HepG2 (cell line): ENCODE results near the gene ZBTB47. TPM values are rescaled to one million over a fixed set of nuclear protein-coding genes. Genes with fewer than 3 reads are reported as not detected.
A peak's percentile ranks its signal among the peaks of the same experiment; 100 is the strongest.

Experiments
- AGO1 ChIP-seq: fragments of 200-400 bp; formaldehyde crosslinking; IDR thresholded peaks from 2 replicates; pipeline ENCODE4 v1.6.1; 2017; ENCODE audit warnings: mild to moderate bottlenecking, low read depth, low read length, moderate library complexity; ENCODE audit not compliant: poor library complexity, severe bottlenecking
- BCL6 ChIP-seq: IDR thresholded peaks from 2 replicates; pipeline ENCODE4 v1.6.1; 2016; ENCODE audit warnings: missing genetic modification reagents, missing compliant biosample characterization
- ELF3 ChIP-seq: IDR thresholded peaks from 2 replicates; pipeline ENCODE4 v1.6.1; 2016; ENCODE audit warnings: missing genetic modification reagents, missing compliant biosample characterization
- KDM5B ChIP-seq: sonication (generic); formaldehyde crosslinking; IDR thresholded peaks from 2 replicates; pipeline ENCODE4 v1.4.0; 2020; ENCODE audit warnings: missing genetic modification reagents, mild to moderate bottlenecking, borderline replicate concordance
- MTA1 ChIP-seq: sonication (generic); formaldehyde crosslinking; IDR thresholded peaks from 2 replicates; pipeline ENCODE4 v1.4.0; 2020; ENCODE audit warnings: missing genetic modification reagents, mild to moderate bottlenecking, borderline replicate concordance
- NBN ChIP-seq: fragments of 450-650 bp; conservative IDR thresholded peaks from 2 replicates; pipeline ENCODE4 v1.6.1; 2017
- NFE2L1 ChIP-seq: sonication (generic); formaldehyde crosslinking; IDR thresholded peaks from 2 replicates; pipeline ENCODE4 v1.4.0; 2020; ENCODE audit warnings: missing genetic modification reagents, mild to moderate bottlenecking, borderline replicate concordance
- PITX1 ChIP-seq: sonication (generic); formaldehyde crosslinking; IDR thresholded peaks from 2 replicates; pipeline ENCODE4 v1.5.1; 2020; ENCODE audit warnings: mild to moderate bottlenecking, missing genetic modification reagents
- SMAD3 ChIP-seq: sonication (generic); formaldehyde crosslinking; IDR thresholded peaks from 2 replicates; pipeline ENCODE4 v1.4.0; 2020; ENCODE audit warnings: missing genetic modification reagents
- ZIK1 ChIP-seq: sonication (generic); formaldehyde crosslinking; IDR thresholded peaks from 2 replicates; pipeline ENCODE4 v1.5.0; 2020; ENCODE audit warnings: mild to moderate bottlenecking, low read depth, missing genetic modification reagents, borderline replicate concordance
- ZNF180 ChIP-seq: sonication (generic); formaldehyde crosslinking; IDR thresholded peaks from 2 replicates; pipeline ENCODE4 v1.4.0; 2020; ENCODE audit warnings: low read depth, missing genetic modification reagents, borderline replicate concordance
- ZNF20 ChIP-seq: sonication (generic); formaldehyde crosslinking; IDR thresholded peaks from 2 replicates; pipeline ENCODE4 v1.4.0; 2020; ENCODE audit warnings: mild to moderate bottlenecking, moderate library complexity, missing genetic modification reagents
- ZNF234 ChIP-seq: sonication (generic); formaldehyde crosslinking; conservative IDR thresholded peaks from 2 replicates; pipeline ENCODE4 v1.5.1; 2020; ENCODE audit warnings: mild to moderate bottlenecking, missing genetic modification reagents
- ZNF251 ChIP-seq: sonication (generic); formaldehyde crosslinking; IDR thresholded peaks from 2 replicates; pipeline ENCODE4 v1.9.0; 2021; ENCODE audit warnings: mild to moderate bottlenecking, missing genetic modification reagents
- ZNF510 ChIP-seq: sonication (generic); formaldehyde crosslinking; IDR thresholded peaks from 2 replicates; pipeline ENCODE4 v1.4.0; 2020; ENCODE audit warnings: low read depth, mild to moderate bottlenecking, missing genetic modification reagents
- ZNF75D ChIP-seq: sonication (generic); formaldehyde crosslinking; IDR thresholded peaks from 2 replicates; pipeline ENCODE4 v1.8.1; 2023; ENCODE audit warnings: missing genetic modification reagents, mild to moderate bottlenecking, borderline replicate concordance
- polyA plus RNA-seq, 8 experiments: library from polyadenylated mRNA; depleted of rRNA in 3 of 8; stranded (reverse) in 7 of 8; unstranded in 1 of 8; fragments of >200 nt; fragmentation: Illumina TruSeq in 4 of 8; extraction: Trizol in 4 of 8; gene quantifications; 2 replicates each; pipeline versions ENCODE4 v1.2.1 to v1.2.3, GENCODE V29; 2011 to 2016; ENCODE audit warnings: low read depth in 4 of 8, missing spikeins in 1 of 8, mixed read lengths in 1 of 8; ENCODE audit not compliant: insufficient read depth in 1 of 8
- total RNA-seq, 5 experiments: library from RNA; depleted of rRNA; stranded (reverse); fragments of >200 nt; fragmentation: Illumina TruSeq; extraction: Trizol; gene quantifications; 2 replicates each; pipeline ENCODE4 v1.2.3, GENCODE V29; 2016; ENCODE audit warnings: low read depth in 1 of 5
- TF ChIP-seq, protein P1 (sequence below): sonication (generic); formaldehyde crosslinking; IDR thresholded peaks from 2 replicates; pipeline ENCODE4 v1.5.1; 2020; ENCODE audit warnings: mild to moderate bottlenecking, missing genetic modification reagents, moderate library complexity
- TF ChIP-seq, protein P2 (sequence below): sonication (generic); IDR thresholded peaks from 2 replicates; pipeline ENCODE4 v1.6.1; 2016; ENCODE audit warnings: low read depth, borderline replicate concordance
- TF ChIP-seq, protein P3 (sequence below): sonication (generic); formaldehyde crosslinking; IDR thresholded peaks from 2 replicates; pipeline ENCODE4 v1.5.1; 2020; ENCODE audit warnings: missing genetic modification reagents, mild to moderate bottlenecking, borderline replicate concordance
- TF ChIP-seq, protein P4 (sequence below): sonication (generic); formaldehyde crosslinking; IDR thresholded peaks from 2 replicates; pipeline ENCODE4 v1.4.0; 2020; ENCODE audit warnings: mild to moderate bottlenecking, low read depth, missing genetic modification reagents
- TF ChIP-seq, protein P5 (sequence below): fragments of 450-650 bp; IDR thresholded peaks from 2 replicates; pipeline ENCODE4 v1.6.1; 2016
- TF ChIP-seq, protein P6 (sequence below): IDR thresholded peaks from 2 replicates; pipeline ENCODE4 v1.6.1; 2016; ENCODE audit warnings: missing biosample characterization, missing genetic modification reagents, low read depth

Gene ZBTB47
- total and polyA plus RNA-seq, 2 of the 13 experiments (the other 11 are each of a cell fraction or from before 2014, with no cell fraction given) = 1.5 to 3.1 TPM

DNA sequence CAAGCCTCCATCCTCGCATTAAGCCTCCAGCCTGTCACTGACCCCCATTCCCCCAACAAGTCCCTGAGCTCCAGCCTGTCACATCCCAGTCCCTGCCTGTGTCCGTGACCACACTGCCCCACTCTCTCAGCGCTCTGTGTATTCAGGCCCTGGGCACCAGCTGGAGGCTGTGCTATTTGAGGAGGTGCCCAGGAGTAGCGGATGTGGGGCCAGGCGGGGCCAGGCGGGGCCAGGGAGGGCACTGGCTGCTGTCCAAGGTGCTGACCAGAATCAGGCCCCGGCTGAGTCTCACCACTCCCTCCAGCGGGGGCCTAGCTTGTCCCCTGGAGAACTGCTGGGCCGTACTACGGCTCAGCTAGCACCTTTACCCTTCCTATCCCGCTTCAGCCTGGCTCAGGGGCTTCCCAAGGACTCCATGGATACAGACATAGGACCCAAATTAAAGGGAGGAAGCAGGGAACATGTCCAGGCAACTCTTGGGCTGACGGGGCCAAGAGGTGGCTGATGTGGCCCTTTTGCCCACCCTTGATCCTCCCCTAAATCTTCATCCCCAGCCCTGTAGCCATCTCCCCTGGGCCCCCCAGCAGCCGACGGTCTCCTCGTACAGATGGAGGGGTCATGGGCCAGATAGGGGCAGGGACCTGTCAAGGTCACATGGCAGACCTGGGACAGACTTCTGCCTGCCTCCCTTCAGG lies 48.0 kb downstream of the ZBTB47 start (continued):
- TF ChIP-seq ZNF510 (CRISPR knock-in tag) (0 out of 2 replicates have a peak, but pooled peaks have one; percentile 40), ZNF75D (CRISPR knock-in tag) (0 out of 2 replicates have a peak, but pooled peaks have one; percentile 55), ZNF234 (no peak), PITX1 (CRISPR knock-in tag) (peak; percentile 58; the same call in 1 of the 2 replicates), ZNF251 (CRISPR knock-in tag) (no peak), ZNF20 (CRISPR knock-in tag) (no peak), KDM5B (CRISPR knock-in tag) (peak; percentile 66; the same call in 1 of the 2 replicates), ELF3 (CRISPR knock-in tag) (peak; percentile 65), BCL6 (CRISPR knock-in tag) (peak; percentile 38; the same call in 1 of the 2 replicates), NFE2L1 (CRISPR knock-in tag) (no peak), ZNF180 (CRISPR knock-in tag) (peak; percentile 69; the same call in 1 of the 2 replicates), SMAD3 (CRISPR knock-in tag) (peak; percentile 96), ZIK1 (CRISPR knock-in tag) (peak; percentile 91), AGO1 (no peak), MTA1 (CRISPR knock-in tag) (no peak), NBN (no peak)
- TF ChIP-seq, protein P1, sequence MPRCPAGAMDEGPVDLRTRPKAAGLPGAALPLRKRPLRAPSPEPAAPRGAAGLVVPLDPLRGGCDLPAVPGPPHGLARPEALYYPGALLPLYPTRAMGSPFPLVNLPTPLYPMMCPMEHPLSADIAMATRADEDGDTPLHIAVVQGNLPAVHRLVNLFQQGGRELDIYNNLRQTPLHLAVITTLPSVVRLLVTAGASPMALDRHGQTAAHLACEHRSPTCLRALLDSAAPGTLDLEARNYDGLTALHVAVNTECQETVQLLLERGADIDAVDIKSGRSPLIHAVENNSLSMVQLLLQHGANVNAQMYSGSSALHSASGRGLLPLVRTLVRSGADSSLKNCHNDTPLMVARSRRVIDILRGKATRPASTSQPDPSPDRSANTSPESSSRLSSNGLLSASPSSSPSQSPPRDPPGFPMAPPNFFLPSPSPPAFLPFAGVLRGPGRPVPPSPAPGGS = peak; percentile 87
- TF ChIP-seq, protein P2, sequence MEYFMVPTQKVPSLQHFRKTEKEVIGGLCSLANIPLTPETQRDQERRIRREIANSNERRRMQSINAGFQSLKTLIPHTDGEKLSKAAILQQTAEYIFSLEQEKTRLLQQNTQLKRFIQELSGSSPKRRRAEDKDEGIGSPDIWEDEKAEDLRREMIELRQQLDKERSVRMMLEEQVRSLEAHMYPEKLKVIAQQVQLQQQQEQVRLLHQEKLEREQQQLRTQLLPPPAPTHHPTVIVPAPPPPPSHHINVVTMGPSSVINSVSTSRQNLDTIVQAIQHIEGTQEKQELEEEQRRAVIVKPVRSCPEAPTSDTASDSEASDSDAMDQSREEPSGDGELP = no peak
- TF ChIP-seq, protein P3, sequence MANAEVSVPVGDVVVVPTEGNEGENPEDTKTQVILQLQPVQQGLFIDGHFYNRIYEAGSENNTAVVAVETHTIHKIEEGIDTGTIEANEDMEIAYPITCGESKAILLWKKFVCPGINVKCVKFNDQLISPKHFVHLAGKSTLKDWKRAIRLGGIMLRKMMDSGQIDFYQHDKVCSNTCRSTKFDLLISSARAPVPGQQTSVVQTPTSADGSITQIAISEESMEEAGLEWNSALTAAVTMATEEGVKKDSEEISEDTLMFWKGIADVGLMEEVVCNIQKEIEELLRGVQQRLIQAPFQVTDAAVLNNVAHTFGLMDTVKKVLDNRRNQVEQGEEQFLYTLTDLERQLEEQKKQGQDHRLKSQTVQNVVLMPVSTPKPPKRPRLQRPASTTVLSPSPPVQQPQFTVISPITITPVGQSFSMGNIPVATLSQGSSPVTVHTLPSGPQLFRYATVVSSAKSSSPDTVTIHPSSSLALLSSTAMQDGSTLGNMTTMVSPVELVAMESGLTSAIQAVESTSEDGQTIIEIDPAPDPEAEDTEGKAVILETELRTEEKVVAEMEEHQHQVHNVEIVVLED (CRISPR knock-in tag) = no peak
- TF ChIP-seq, protein P4, sequence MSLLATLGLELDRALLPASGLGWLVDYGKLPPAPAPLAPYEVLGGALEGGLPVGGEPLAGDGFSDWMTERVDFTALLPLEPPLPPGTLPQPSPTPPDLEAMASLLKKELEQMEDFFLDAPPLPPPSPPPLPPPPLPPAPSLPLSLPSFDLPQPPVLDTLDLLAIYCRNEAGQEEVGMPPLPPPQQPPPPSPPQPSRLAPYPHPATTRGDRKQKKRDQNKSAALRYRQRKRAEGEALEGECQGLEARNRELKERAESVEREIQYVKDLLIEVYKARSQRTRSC (CRISPR knock-in tag) = no peak
- TF ChIP-seq, protein P5, sequence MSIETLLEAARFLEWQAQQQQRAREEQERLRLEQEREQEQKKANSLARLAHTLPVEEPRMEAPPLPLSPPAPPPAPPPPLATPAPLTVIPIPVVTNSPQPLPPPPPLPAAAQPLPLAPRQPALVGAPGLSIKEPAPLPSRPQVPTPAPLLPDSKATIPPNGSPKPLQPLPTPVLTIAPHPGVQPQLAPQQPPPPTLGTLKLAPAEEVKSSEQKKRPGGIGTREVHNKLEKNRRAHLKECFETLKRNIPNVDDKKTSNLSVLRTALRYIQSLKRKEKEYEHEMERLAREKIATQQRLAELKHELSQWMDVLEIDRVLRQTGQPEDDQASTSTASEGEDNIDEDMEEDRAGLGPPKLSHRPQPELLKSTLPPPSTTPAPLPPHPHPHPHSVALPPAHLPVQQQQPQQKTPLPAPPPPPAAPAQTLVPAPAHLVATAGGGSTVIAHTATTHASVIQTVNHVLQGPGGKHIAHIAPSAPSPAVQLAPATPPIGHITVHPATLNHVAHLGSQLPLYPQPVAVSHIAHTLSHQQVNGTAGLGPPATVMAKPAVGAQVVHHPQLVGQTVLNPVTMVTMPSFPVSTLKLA = no peak
- TF ChIP-seq, protein P6, sequence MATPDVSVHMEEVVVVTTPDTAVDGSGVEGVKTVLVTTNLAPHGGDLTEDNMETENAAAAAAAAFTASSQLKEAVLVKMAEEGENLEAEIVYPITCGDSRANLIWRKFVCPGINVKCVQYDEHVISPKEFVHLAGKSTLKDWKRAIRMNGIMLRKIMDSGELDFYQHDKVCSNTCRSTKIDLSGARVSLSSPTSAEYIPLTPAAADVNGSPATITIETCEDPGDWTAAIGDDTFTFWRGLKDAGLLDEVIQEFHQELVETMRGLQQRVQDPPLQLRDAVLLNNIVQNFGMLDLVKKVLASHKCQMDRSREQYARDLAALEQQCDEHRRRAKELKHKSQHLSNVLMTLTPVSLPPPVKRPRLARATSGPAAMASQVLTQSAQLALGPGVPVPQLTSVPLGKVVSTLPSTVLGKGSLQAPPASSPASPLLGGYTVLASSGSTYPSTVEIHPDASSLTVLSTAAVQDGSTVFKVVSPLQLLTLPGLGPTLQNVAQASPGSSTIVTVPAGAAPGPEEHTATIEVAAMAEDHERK (CRISPR knock-in tag) = no peak
